HCT116 (cell line): ENCODE measurements around the gene FRMPD4. TPM values are rescaled to one million over a fixed set of nuclear protein-coding genes. Genes with fewer than 3 reads are reported as not detected.

ENCODE experiments used
- ATAC-seq: fragments of 200-7000 bp; cut with Tn5 transposase; 2 replicates; pipeline ENCODE4 v1.9.1; 2020; ENCODE audit warnings: mild to moderate bottlenecking, moderate library complexity
- BruUV-seq: library from RNA; stranded (reverse); fragments of 400-500 nt; replicated peaks from 2 replicates; lab custom pipeline; 2021; lab: Mats Ljungman, UMichigan
- CTCF ChIA-PET: fragments of 300-600 bp; sonication (Branson Sonifier 250); formaldehyde crosslinking; loops from one replicate; lab custom pipeline; 2021; ENCODE audit warnings: antibody characterized with exemption; lab: Charles Lee
- POLR2A ChIA-PET: fragments of 300-600, 350-600 bp; sonication (Branson Sonifier 250); formaldehyde crosslinking; loops from one replicate; lab custom pipeline; 2021; ENCODE audit warnings: antibody characterized with exemption; lab: Charles Lee
- RAD21 ChIA-PET, 2 experiments: fragments of 300-600 bp; sonication (Branson Sonifier 250); formaldehyde crosslinking; loops; one replicate each; lab custom pipeline; 2023; ENCODE audit warnings: low total read pairs in 2 of 2; ENCODE audit not compliant: uncharacterized antibody in 2 of 2, unreplicated experiment in 2 of 2, low non-redundant PET in 1 of 2; lab: Charles Lee
- DNase-seq: peaks from one replicate; pipeline ENCODE4 v3.0.0-alpha.2; 2010; ENCODE audit warnings: low read depth, low spot score
- H2AFZ ChIP-seq: fragments of 200-600 bp; shearing (Covaris generic), sonication (generic); 2 replicates; pipeline ENCODE4 v1.6.1; 2017; ENCODE audit warnings: low read depth, mixed run types, mixed read lengths, antibody characterized with exemption, low read length; ENCODE audit not compliant: poor library complexity, severe bottlenecking
- H3K27ac ChIP-seq: 2 replicates; pipeline ENCODE4 v1.5.1; 2012; ENCODE audit warnings: low read depth, low read length
- H3K27me3 ChIP-seq: fragments of 200-600 bp; sonication (generic); 2 replicates; pipeline ENCODE4 v1.6.1; 2016; ENCODE audit warnings: mixed run types, low read length, mixed read lengths; ENCODE audit not compliant: insufficient read depth
- H3K36me3 ChIP-seq, 2 experiments: fragments of 200-500 bp in 1 of 2; fragments of 200-600 bp in 1 of 2; sonication (Bioruptor generic) in 1 of 2; sonication (generic) in 1 of 2; 2 replicates each; pipeline versions ENCODE4 v1.5.1 to v1.6.1; 2014 to 2016; ENCODE audit warnings: low read length in 2 of 2, inconsistent platforms in 1 of 2, mixed read lengths in 1 of 2, mixed run types in 1 of 2; ENCODE audit not compliant: insufficient read depth in 2 of 2, control insufficient read depth in 1 of 2
- H3K4me1 ChIP-seq, 2 experiments: fragments of 200-600 bp in 1 of 2; sonication (generic) in 1 of 2; 2 replicates each; pipeline versions ENCODE4 v1.5.1 to v1.6.1; 2012 to 2017; ENCODE audit warnings: low read length in 2 of 2, inconsistent platforms in 1 of 2, mild to moderate bottlenecking in 1 of 2, mixed read lengths in 1 of 2, mixed run types in 1 of 2, moderate library complexity in 1 of 2; ENCODE audit not compliant: insufficient read depth in 2 of 2, control insufficient read depth in 1 of 2
- H3K4me2 ChIP-seq: fragments of 200-600 bp; sonication (generic); 2 replicates; pipeline ENCODE4 v1.6.1; 2017; ENCODE audit warnings: mixed run types, low read length, mixed read lengths
- H3K4me3 ChIP-seq, 2 experiments: fragments of 200-600 bp in 1 of 2; sonication (generic) in 1 of 2; replicated peaks in 1 of 2; 2 replicates each; pipeline ENCODE4 v1.5.1; 2011 to 2016; ENCODE audit warnings: low read length in 2 of 2, control low read depth in 1 of 2, low read depth in 1 of 2, mild to moderate bottlenecking in 1 of 2, mixed read lengths in 1 of 2, mixed run types in 1 of 2
- H3K79me2 ChIP-seq: fragments of 200-600 bp; sonication (generic); 2 replicates; pipeline ENCODE4 v1.6.1; 2017; ENCODE audit warnings: mild to moderate bottlenecking, mixed run types, low read length, moderate library complexity, mixed read lengths; ENCODE audit not compliant: insufficient read depth
- H3K9ac ChIP-seq: fragments of 200-600 bp; sonication (generic); 2 replicates; pipeline ENCODE4 v1.6.1; 2016; ENCODE audit warnings: low read length, mixed read lengths
- H3K9me2 ChIP-seq: fragments of 200-600 bp; sonication (generic), shearing (Covaris generic); 2 replicates; pipeline ENCODE4 v1.6.1; 2017; ENCODE audit warnings: mixed run types, mild to moderate bottlenecking, moderate library complexity; ENCODE audit not compliant: insufficient read depth
- H3K9me3 ChIP-seq, 2 experiments: fragments of 200-500 bp in 1 of 2; fragments of 200-600 bp in 1 of 2; sonication (Bioruptor generic) in 1 of 2; sonication (generic) in 1 of 2; 2 replicates each; pipeline ENCODE4 v1.6.1; 2014 to 2017; ENCODE audit warnings: low read length in 2 of 2, mixed read lengths in 2 of 2, inconsistent platforms in 1 of 2, low read depth in 1 of 2, mild to moderate bottlenecking in 1 of 2, mixed run types in 1 of 2, moderate library complexity in 1 of 2; ENCODE audit not compliant: control insufficient read depth in 1 of 2, insufficient read depth in 1 of 2
- H4K20me1 ChIP-seq: fragments of 200-600 bp; sonication (generic), shearing (Covaris generic); 2 replicates; pipeline ENCODE4 v1.6.1; 2017; ENCODE audit warnings: mixed run types, mild to moderate bottlenecking, moderate library complexity; ENCODE audit not compliant: insufficient read depth
- CBX3 ChIP-seq: IDR thresholded peaks from 2 replicates; pipeline ENCODE4 v1.6.1; 2012; ENCODE audit warnings: low read depth
- CEBPB ChIP-seq: IDR thresholded peaks from 2 replicates; pipeline ENCODE4 v1.6.1; 2012; ENCODE audit warnings: low read depth
- EGR1 ChIP-seq: IDR thresholded peaks from 2 replicates; pipeline ENCODE4 v1.6.1; 2012; ENCODE audit warnings: low read depth
- ELF1 ChIP-seq: IDR thresholded peaks from 2 replicates; pipeline ENCODE4 v1.6.1; 2012; ENCODE audit warnings: low read depth, borderline replicate concordance
- EZH2 ChIP-seq: fragments of 200-600 bp; sonication (generic); IDR thresholded peaks from 2 replicates; pipeline ENCODE4 v1.6.1; 2017; ENCODE audit warnings: antibody characterized with exemption, mixed run types
- EZH2phosphoT487 ChIP-seq: fragments of 200-600 bp; IDR thresholded peaks from 2 replicates; pipeline ENCODE4 v1.6.1; 2018; ENCODE audit warnings: antibody characterized with exemption, borderline replicate concordance
- FOSL1 ChIP-seq: IDR thresholded peaks from 2 replicates; pipeline ENCODE4 v1.6.1; 2012; ENCODE audit warnings: low read depth
- POLR2A ChIP-seq: IDR thresholded peaks from 2 replicates; pipeline ENCODE4 v1.7.0; 2011; ENCODE audit warnings: borderline replicate concordance; ENCODE audit not compliant: insufficient read depth, insufficient read length; ENCODE audit errors: extremely low read depth
- POLR2AphosphoS5 ChIP-seq: IDR thresholded peaks from 2 replicates; pipeline ENCODE4 v1.6.1; 2011; ENCODE audit warnings: mild to moderate bottlenecking, low read depth, low read length, moderate library complexity
- RAD21 ChIP-seq: IDR thresholded peaks from 2 replicates; pipeline ENCODE4 v1.6.1; 2012; ENCODE audit warnings: low read depth, mild to moderate bottlenecking
- SIN3A ChIP-seq: IDR thresholded peaks from 2 replicates; pipeline ENCODE4 v1.6.1; 2012; ENCODE audit warnings: low read depth
- SP1 ChIP-seq: IDR thresholded peaks from 2 replicates; pipeline ENCODE4 v1.6.1; 2012; ENCODE audit warnings: low read depth
- SRF ChIP-seq: IDR thresholded peaks from 2 replicates; pipeline ENCODE4 v1.6.1; 2012; ENCODE audit warnings: low read depth
- TCF7L2 ChIP-seq: IDR thresholded peaks from 2 replicates; pipeline ENCODE4 v1.7.0; 2011; ENCODE audit warnings: borderline replicate concordance, inconsistent platforms; ENCODE audit not compliant: insufficient read depth, insufficient read length; ENCODE audit errors: extremely low read depth
- YY1 ChIP-seq: IDR thresholded peaks from 2 replicates; pipeline ENCODE4 v1.6.1; 2011; ENCODE audit warnings: low read length, low read depth, moderate library complexity, mild to moderate bottlenecking; ENCODE audit not compliant: insufficient replicate concordance; ENCODE audit errors: extremely low read depth
- ZFX ChIP-seq: fragments of 450-650 bp; IDR thresholded peaks from 2 replicates; pipeline ENCODE4 v1.6.1; 2017
- ZNF274 ChIP-seq: fragments of 200-500 bp; sonication (Bioruptor generic); IDR thresholded peaks from 2 replicates; pipeline ENCODE4 v1.6.1; 2014; ENCODE audit warnings: mild to moderate bottlenecking, low read depth, low read length, inconsistent platforms
- intact Hi-C: fragments of 100-400 bp; cut with micrococcal nuclease; formaldehyde crosslinking; loops from 2 replicates; pipeline ENCODE4 v1.10.0; 2022
- total RNA-seq: library from RNA; stranded (reverse); gene quantifications from one replicate; pipeline ENCODE4 v1.2.1, GENCODE V29; 2021; ENCODE audit not compliant: unreplicated experiment
- TF ChIP-seq, protein P1 (sequence below): IDR thresholded peaks from 2 replicates; pipeline ENCODE4 v1.6.1; 2012

Gene FRMPD4
- total RNA-seq, 1 experiment from 2014 or later, result not detected

DNA sequence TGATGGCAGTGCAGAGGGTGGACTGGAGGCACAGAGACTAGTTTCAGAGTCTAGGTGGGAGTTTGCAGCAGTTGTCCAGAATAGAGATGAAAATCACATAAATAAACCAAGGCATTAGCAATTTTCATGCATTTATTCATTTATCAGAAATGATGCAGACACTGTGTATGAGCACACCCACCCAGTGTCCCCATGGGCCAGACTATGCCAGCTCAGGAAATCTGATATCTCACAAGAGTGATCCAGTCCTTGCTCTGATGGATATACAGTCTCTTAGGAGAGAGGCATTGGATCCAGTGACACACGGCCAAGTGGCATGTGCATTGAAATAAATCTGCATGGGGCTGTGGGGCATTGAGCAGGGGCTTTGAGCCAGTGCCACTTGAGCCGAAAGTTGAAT lies 228.2 kb downstream of the FRMPD4 start:
- POLR2A ChIA-PET, result no interaction called here
- TF ChIP-seq SRF (no peak), ZFX (no peak), ZNF274 (no peak), SP1 (no peak), SIN3A (no peak)
- ATAC-seq (no peak), DNase-seq (no peak)
- Histone ChIP-seq H2AFZ (no peak overlapping the region), H3K4me3 (no peak overlapping the region), H3K4me1 (no peaks in the 10 kb centered on the region), H3K79me2 (no peaks in the 10 kb centered on the region), H3K9me3 (no peaks in the 10 kb centered on the region), H3K36me3 (no peaks in the 10 kb centered on the region), H3K27ac (no peak overlapping the region), H3K4me2 (no peak overlapping the region), H3K9me2 (no peaks in the 10 kb centered on the region), H3K9ac (no peak overlapping the region), H3K27me3 (no peaks in the 10 kb centered on the region), H4K20me1 (no peaks in the 10 kb centered on the region)
- RAD21 ChIA-PET, result no interaction called here
- no TSS peak for BruUV-seq
- intact Hi-C loops, result no loop called here
- CTCF ChIA-PET, result no interaction called here

DNA sequence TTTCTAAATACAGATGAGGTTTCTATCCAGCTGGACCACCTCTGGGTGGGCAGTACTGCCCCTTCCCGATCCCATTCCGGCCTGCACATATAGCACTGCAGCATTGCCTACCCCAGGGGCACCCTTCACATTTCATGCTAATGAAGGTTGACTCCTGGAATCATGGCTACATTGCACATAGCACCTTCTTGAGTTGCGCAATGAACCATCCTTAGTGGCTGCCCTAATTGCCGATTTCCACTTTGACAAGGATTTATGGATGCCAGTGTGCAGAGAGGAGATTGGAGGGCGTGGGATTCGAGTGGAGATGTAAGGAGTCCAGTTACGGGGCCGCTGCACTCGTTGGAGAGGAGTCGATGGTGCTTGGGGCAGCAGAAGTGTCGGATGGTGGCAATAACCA lies 229.0 kb downstream of the FRMPD4 start:
- no peaks in the 10 kb centered on the region for H3K27me3 ChIP-seq
- H3K4me3 ChIP-seq, result no peak overlapping the region
- no peaks in the 10 kb centered on the region for H4K20me1 ChIP-seq
- BruUV-seq, result no TSS peak
- H3K36me3 ChIP-seq, result no peaks in the 10 kb centered on the region
- no peak overlapping the region for H3K9ac ChIP-seq
- CTCF ChIA-PET, result no interaction called here
- no peak overlapping the region for H2AFZ ChIP-seq
- H3K27ac ChIP-seq, result no peak overlapping the region
- TF ChIP-seq CEBPB (no peak), EZH2phosphoT487 (no peak), ZNF274 (no peak), ELF1 (no peak), EZH2 (no peak), SP1 (no peak), POLR2A (no peak), EGR1 (no peak), YY1 (no peak), SRF (no peak), POLR2AphosphoS5 (no peak), CBX3 (no peak), FOSL1 (no peak), TCF7L2 (no peak), RAD21 (no peak)
- TF ChIP-seq, protein P1, sequence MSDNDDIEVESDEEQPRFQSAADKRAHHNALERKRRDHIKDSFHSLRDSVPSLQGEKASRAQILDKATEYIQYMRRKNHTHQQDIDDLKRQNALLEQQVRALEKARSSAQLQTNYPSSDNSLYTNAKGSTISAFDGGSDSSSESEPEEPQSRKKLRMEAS, result no peak
- ATAC-seq (no peak), DNase-seq (no peak)
- no peaks in the 10 kb centered on the region for H3K9me3 ChIP-seq
- H3K9me2 ChIP-seq, result no peaks in the 10 kb centered on the region
- RAD21 ChIA-PET, result no interaction called here
- no peak overlapping the region for H3K4me2 ChIP-seq
- POLR2A ChIA-PET, result no interaction called here
- H3K79me2 ChIP-seq, result no peaks in the 10 kb centered on the region
- intact Hi-C loops, result no loop called here
- no peaks in the 10 kb centered on the region for H3K4me1 ChIP-seq
